ENCODE measurements around the gene TEX50. TPM values are rescaled to one million over a fixed set of nuclear protein-coding genes. Genes with fewer than 3 reads are reported as not detected.

Gene TEX50
- total RNA-seq, 4 donors from 2014 or later = not detected

Other genes starting within 250 kb of the TEX50 start
- gene PRDX6, start 158.0 kb upstream of the TEX50 start, total RNA-seq = 100 to 1,000 TPM in 3 of 4 donors, 10 to 100 TPM in 1; 51.2 to 218 (median 144) TPM
- under 1 TPM in 1 of 4 donors, not detected in 3; 0.83 TPM for gene SLC9C2, start 32.3 kb upstream of the TEX50 start, total RNA-seq
- gene ANKRD45, start 34.5 kb downstream of the TEX50 start, total RNA-seq = 10 to 100 TPM in 1 of 4 donors, 1 to 10 TPM in 1, under 1 TPM in 1, not detected in 1; 0.51 to 10.2 (median 2.8) TPM
- gene KLHL20, start 79.6 kb downstream of the TEX50 start, total RNA-seq = 10 to 100 TPM in 3 of 4 donors, 1 to 10 TPM in 1; 7.2 to 82.6 (median 51.9) TPM
- gene DARS2, start 189.3 kb downstream of the TEX50 start, total RNA-seq = 10 to 100 TPM in 3 of 4 donors, 1 to 10 TPM in 1; 4.1 to 20.0 (median 12.7) TPM
- 10 to 100 TPM in 1 of 4 donors, 1 to 10 TPM in 1, under 1 TPM in 1, not detected in 1; 0.51 to 24.2 (median 4.7) TPM for gene CENPL, start 189.5 kb downstream of the TEX50 start, total RNA-seq
- gene GAS5, start 232.7 kb downstream of the TEX50 start, total RNA-seq = 1,000 to 10,000 TPM in 2 of 4 donors, 100 to 1,000 TPM in 2; 566 to 2,222 (median 828) TPM
- gene ZBTB37, start 233.0 kb downstream of the TEX50 start, total RNA-seq = 10 to 100 TPM in 2 of 4 donors, 1 to 10 TPM in 2; 7.1 to 31.3 (median 11.2) TPM

Measured in uterus (tissue), 4 donors.